T47D (cell line): Measurements from ENCODE around the gene AGRN.
A peak's percentile ranks its signal among the peaks of the same experiment; 100 is the strongest.
"Not testable (repeated sequence)": the region's sequence is repeated elsewhere in the genome, so short reads cannot be mapped to it uniquely, and the experiment has no call there.

Experiments used
- DNase-seq, 2 experiments: peaks; one replicate each; pipeline versions ENCODE4 v3.0.0 to v3.0.0-alpha.2; 2011 to 2012; ENCODE audit warnings: low read depth in 1 of 2, low spot score in 1 of 2
- JUND ChIP-seq: IDR thresholded peaks from 2 replicates; pipeline ENCODE4 v1.6.1; 2012; ENCODE audit warnings: low read depth
- in situ Hi-C: cut with HindIII; loops from 2 replicates; pipeline ENCODE4 v1.10.0; 2016; ENCODE audit warnings: low sequenced_read_pairs, low pct_unique_long_range_greater_than_20kb

The AGRN gene

GRCh38 chr1:1069711-1070676 lies 50.1 kb downstream of the AGRN start:
- peak; percentile 31 to 54 for DNase-seq
- in situ Hi-C loops: no loop called here

GRCh38 chr1:1071486-1072298 lies 51.8 kb downstream of the AGRN start:
- no peak for TF ChIP-seq JUND
- no peak for DNase-seq
- in situ Hi-C loops: no loop called here

More at GRCh38 chr1:1069711-1070676, 50.1 kb downstream of the AGRN start:
- no peak for TF ChIP-seq JUND

DNA sequence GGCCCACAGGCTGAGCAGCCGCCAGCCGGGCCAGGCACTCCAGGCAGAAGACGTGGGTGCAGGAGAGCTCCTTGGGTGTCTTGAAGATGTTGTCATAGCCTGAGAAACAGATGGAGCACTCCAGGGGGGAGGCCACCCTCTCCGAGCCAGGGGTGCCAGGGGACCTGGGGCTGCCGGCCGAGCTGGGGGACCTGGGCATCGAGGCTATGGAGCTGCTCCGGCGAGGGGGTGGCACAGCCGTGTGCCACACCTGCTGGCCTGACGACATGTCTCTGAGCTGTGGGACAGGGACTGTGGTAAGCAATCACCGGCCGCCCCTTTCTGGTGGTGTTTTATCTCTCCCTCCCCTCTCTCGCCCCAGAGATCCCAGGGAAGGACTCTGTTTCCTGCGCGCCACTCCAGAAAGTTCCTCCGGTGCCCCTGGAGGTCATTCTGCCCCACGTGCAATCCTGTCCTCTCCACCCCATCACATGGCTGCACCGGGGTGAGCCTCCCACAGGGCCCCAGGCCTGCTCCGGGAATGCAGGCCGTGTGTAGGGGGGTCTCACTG lies 52.5 kb downstream of the AGRN start:
- DNase-seq: peak in 1 of 2 experiments; percentile 44
- in situ Hi-C loops: no loop called here
- TF ChIP-seq JUND: no peak

GRCh38 chr1:1072849-1073742 lies 53.2 kb downstream of the AGRN start:
- DNase-seq: peak in 1 of 2 experiments; percentile 55
- TF ChIP-seq JUND: no peak
- in situ Hi-C loops: no loop called here

DNA sequence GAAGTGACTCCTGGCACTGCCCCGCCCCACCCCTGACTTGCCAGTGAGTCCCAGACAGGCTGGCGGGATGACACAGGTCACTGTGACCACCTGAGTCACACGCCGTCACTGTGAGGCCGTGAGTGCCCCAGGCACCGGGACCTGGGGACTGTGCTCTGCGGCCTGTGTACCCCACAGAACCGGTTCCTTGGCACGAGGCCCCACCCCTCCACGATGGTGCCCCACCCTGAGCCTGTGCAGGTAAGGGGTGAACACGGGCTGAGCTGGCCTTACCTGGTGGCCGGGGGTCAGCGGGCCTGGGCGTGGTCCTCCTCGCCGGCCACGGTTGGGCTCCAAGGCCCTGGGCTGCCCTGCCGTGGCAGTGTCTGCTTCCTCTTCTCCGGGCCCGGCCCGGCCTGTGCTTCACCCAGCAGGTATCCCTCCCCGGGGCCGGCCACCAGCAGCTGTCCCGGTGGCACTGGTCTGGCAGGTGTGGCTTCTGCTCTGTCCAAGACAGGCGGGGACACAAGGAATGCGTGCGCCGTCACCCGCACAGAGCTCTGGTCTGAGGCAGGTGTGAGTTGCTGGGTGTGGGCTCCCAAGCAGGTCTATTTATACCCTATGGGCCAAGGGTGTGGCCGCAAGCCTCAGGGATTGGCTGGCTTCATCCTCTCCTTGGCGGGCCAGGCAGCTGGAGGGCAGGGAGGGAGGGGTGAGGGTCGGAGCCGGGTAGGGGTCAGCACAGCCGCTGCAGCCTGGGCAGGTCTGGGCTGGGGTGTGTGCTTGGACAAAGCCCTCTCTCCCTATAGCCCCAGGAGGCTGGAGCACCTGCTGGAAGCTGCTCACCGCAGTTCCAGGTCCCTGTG lies 54.0 kb downstream of the AGRN start, which contains the start of gene RNF223:
Gene RNF223 (minus strand): TSS at position 564 of the 845 bp plus-strand sequence. CDS start 1,740 bp downstream, outside the sequence.
- peak; percentile 87 to 98 for DNase-seq
- TF ChIP-seq JUND: no peak
- in situ Hi-C loops: no loop called here

DNA sequence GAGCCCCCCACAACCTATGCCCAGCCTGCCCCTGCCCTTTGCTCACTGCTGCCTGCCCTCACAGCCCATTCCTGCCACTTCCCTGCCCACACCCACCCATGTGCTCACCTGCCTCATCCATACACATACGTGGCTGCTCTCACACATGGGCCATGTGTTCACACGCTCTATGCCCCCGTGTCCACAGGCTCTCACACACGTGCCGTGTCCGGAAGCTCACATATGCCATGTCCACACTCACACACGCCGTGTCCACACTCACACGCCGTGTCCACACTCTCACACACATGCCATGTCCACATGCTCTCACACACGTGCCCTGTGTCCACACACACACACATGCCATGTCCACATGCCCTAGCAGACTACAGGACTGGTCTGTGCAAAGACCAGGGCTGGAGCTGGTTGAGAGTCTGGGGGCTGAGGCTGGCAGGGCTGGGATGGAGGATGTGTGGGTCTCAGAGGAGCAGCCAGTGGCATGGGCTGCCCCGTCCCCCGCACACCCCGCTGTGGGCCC lies 54.8 kb downstream of the AGRN start:
- in situ Hi-C loops: no loop called here
- no peak for TF ChIP-seq JUND
- DNase-seq: peak in 1 of 2 experiments; percentile 57

GRCh38 chr1:1075148-1075935 lies 55.4 kb downstream of the AGRN start:
- no peak for DNase-seq
- no peak for TF ChIP-seq JUND
- in situ Hi-C loops: no loop called here

- DNase-seq, in situ Hi-C loops: not testable (repeated sequence)
These were observed 57.5 kb downstream of the AGRN start for GRCh38 chr1:1077396-1077795.

DNA sequence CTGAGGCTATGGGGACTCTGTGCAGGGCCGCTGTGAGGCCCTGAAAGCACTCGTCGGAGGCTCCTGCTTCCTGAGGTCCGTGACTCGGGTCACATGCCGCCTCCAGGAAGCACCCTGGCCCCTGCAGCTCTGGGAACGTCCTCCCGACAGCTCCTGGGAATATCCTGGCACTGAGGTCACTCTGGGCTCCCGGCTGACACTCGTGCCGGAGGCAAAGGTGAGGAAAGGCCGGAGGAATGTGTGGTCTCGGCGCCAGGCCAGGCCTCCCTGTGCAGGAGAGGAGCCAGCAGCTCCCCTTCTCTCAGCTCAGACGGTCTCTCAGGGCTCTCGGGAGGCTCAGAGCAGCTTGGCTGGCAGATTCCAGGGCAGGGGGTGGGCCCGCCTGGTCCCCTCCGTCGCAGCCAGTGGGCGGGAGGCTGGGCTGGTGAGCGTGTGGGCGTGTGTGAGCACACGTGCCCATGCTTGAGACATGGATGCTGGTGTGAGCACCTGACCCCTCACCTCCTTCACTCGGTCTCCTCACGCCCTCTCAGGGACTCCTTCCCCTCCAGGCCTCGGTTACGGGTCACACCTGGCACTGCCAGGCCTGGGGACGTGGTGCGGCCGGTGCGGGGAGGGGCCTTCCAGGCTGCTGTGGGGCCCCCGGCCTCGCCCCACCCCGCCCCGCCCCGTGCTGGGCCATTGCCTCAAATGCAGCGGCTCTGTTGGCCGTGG lies 59.6 kb downstream of the AGRN start:
- TF ChIP-seq JUND: no peak
- in situ Hi-C loops: no loop called here
- peak; percentile 42 to 97 for DNase-seq
